HG02763 (cell line): Measurements from ENCODE around the gene PCDH10.

ENCODE experiments used
- ATAC-seq: cut with Tn5 transposase; IDR thresholded peaks from one replicate; pipeline ENCODE4 v1.9.1; 2021; ENCODE audit warnings: mild to moderate bottlenecking, moderate library complexity; ENCODE audit not compliant: unreplicated experiment

The PCDH10 gene

DNA sequence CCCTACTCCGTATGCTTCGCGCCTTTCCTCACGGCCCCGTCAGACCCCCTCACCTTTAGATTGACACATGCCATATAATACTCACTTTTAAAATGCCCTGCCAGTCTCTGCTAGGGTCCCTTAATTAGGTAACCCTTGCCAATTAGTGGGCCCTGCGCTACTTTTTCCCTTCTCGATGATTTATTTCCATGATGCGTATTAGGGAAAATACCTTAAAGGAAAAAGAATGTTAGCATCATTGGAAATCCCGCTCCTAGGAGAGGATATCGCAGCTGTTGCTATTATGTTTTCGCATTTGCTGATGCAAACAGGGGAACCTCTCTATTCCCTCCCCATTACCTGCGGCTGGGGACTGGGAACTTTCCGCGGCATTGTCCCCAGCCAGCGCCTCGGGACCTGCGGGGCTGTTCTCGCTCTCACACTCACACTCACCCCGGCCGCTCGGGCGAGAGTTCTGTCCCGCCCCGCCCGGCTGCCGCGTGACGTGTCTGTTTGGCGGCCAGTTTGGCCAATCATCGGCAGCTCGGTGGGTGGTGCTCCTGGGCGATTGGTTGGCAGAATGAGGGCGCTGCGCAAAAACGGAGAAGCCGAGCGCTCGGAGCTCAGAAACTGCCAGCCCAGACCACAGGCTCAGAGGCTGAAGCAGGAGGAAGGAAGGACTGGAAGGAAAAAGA lies at the start of gene PCDH10:
Gene PCDH10 (plus strand): TSS at position 605 of the 674 bp plus-strand sequence. CDS start 847 bp downstream, outside the sequence.
- ATAC-seq, result peak; percentile 74

DNA sequence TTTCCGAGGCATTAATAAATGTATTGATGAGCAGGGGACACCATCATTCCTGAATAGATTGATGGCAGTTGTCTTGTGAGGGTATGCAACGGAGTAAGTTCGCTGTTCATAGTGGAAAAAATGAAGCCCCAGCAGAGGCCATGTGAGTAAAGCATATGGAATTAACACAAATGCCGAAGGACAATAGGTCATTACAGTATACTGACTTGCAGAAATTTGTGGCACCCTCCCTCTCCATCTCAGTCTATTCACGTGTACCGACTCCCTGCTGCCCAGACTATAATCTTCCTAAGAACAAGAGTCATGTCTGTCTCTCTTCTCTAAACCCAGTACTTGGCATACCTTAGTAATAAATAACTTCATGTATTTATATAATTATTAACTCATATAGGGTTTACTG lies 47.1 kb upstream of the PCDH10 start:
- ATAC-seq, result no peak

GRCh38 chr4:133102612-133103409 lies 46.3 kb upstream of the PCDH10 start:
- no peak for ATAC-seq

- no peak for ATAC-seq
Measured at GRCh38 chr4:133112641-133113040, 36.5 kb upstream of the PCDH10 start.

DNA sequence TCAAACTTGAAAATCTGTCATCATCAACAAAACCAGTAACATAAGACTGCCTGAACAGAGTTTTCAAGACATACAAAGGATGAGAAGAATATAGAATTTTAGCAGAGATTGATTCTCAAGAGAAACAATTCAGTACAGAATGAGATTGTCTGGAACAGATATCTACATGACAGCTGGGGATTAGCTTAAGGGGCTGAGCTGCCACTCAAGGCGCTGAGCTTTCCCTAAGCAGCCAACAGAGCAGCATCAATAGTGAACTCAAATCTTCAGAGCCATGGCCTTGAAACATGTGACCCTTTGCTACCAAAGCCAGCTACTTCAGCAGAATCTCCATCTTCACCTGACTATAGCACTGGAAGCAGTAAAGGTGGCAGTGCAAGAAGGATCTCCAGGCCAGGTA lies 24.3 kb upstream of the PCDH10 start:
- no peak for ATAC-seq

- no peak for ATAC-seq
Measured at GRCh38 chr4:133127500-133127899, 21.6 kb upstream of the PCDH10 start.

DNA sequence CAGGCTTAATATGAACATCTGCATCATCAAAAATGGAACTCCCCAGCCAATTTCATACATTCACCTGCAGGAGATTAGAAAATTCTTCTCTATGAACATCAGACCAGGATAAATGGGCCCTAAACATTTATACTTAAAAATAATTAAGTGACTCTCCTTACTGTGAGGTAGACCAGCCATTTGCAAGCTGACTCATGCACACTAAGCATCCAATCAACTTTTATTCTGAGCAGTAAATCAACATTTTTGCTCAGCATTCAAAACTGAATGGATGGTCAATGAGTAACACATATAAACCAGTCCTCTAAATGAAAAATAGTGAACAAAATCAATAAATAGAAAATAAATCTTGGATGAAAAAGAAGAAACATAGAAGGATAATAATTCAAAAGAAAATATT lies 19.9 kb upstream of the PCDH10 start:
- no peak for ATAC-seq

DNA sequence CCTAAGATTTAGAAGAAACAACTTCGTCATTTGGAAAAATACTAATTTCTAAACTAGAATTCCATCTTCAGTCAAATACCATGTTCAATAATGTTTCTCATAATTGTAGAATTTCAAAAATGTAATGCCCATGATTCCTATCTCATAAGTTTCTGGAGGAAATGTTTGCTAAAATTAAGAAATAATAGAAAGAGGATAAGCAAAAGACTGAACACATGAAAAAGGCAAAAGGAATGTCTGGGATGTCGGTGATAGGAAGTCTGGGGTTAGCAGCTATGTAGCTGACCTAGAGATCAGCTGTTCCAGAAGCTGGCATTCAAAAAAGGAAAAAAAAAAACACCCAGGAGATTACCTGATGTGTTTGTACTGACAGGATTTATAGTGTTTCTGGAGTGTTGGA lies 18.9 kb upstream of the PCDH10 start:
- ATAC-seq, result no peak

DNA sequence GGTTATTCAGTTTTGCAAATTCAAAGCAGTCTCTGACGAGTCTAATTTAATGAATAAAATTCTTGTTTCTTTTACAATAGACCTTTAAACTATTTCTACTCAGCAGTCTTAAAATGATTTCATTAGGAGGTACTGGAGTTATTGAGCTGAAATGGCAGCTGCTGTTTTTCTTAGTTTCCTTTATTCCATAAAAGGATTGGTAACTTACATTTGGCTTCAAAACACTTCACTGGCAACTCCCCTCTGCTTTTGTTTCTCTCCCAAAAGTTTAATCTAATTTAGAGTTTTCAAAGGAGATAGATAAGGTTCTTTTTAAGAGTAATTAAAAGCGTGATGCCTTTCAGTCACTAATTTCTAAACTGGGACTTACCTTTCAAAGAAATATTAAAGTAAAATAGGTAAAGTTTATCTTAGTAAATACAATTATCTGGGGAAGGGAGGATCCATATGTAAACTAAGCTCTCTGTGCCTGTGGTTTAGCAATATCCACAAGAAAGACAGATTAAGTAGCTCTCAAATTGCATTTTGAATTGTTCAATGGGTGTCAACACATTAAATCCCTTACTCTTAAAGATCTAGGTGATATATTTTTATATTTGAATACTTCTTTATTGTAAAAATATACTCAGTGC lies 17.1 kb upstream of the PCDH10 start:
- ATAC-seq, result no peak

DNA sequence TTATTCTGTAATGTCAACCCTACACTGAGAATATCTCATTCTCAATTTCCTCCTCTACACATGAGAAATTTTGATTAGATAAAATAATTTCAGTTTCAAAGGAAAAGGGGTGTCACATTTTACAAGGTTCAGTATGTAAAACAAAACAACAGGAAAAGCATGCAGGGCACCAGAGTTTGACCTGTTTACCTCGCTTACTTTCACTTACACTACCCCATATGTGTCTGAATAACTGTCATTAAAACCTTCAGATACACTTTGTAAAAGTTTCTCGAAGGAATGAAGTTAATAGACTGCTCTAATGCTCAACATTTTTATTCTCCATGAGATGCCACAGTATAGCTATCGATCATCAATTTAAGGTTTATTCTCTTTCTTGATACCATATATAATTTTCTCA lies 12.3 kb upstream of the PCDH10 start:
- ATAC-seq, result no peak

GRCh38 chr4:133137571-133137970 lies 11.5 kb upstream of the PCDH10 start:
- ATAC-seq, result no peak

GRCh38 chr4:133143775-133144430 lies 5.2 kb upstream of the PCDH10 start:
- no peak for ATAC-seq

DNA sequence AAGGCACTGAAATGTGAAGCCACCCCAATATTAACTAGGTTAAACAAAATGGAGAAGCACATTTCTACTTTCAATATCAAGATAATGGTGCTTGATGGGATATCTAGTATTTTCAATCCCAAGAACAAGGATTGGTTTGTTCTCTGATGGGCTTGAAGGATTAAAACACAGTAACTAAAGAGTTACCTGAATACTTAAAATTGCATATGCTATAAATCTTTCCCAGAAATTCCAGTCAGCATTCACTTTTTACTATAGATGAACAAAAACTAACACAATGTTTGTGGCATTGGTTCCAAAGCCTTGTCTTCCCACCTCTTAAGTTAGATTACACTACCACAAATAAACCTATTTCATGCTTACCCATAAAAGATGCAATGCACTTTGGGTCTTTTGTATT lies 3.9 kb upstream of the PCDH10 start:
- ATAC-seq, result no peak

- no peak for ATAC-seq
Measured at GRCh38 chr4:133145758-133146573, 3.1 kb upstream of the PCDH10 start.

DNA sequence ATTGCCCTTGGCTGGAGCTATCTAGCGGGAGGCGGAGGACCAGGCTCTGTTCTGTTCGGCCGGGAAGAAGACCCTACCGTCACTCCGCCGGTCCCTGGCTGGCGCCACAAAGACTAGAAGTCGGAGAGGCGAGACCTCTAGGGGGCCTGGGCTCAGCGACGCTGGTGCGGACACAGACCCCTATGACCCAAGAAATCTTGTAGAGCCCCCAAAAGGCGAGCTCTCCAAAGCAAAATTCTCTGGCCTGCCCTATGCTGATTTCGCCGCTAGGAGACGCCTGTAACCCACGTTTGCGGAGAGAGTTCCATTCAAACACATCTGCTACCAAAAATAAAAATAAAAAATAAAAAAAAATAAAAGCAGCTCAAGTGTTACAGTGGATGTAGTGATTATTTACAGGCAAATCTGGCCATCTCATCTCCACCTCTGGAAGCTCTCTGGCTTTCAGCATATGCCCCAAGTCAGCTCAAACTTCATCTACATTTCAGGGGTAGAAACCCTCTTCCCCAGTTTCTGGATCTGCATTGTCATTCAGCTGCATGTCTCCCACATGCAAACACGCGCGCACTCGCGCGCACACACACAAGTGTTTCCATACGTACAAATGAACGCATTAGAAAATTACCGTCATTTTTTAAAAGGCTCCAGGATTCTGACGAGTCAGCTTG lies 2.4 kb upstream of the PCDH10 start:
- no peak for ATAC-seq

GRCh38 chr4:133147286-133147821 lies 1.7 kb upstream of the PCDH10 start:
- no peak for ATAC-seq

DNA sequence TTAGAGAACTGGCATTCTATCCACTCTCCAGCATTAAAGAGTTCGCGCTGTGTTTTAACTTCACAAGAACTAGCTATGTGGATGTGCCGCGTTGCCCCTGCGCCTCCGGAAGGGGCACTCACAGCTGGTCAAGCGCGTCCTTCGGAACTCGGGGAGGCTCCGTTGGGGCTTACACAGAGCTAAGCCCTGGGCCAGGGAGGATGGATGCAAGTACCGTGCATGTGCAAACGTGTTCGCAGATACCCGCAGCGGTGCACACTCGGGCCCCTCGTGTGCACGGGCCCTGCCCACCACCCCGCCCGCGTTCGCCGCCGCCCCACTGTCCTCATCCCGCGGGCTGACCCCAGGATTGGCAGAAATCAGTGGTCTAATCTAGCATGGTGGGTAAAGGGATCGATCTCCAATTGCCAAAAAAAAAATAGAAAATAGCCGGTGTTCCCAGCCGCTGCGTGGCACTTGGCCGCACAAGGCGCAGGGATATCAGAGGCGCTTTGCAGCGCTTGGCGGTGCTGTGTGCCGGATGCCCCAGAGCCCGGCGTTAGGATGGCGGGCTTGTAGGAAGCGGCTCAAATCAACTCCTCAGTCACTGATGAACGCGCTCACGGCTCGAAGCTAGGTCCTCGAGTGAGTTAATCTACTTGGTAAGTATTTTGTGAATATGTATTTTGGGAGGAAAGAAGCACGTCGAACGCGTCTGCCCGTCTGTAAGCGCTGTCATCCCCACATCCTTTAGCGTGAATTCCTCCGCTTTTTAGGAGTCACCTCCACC lies 989 bp upstream of the PCDH10 start:
- no peak for ATAC-seq

- ATAC-seq, result no peak
Measured at GRCh38 chr4:133149364-133149695, 236 bp downstream of the PCDH10 start.

DNA sequence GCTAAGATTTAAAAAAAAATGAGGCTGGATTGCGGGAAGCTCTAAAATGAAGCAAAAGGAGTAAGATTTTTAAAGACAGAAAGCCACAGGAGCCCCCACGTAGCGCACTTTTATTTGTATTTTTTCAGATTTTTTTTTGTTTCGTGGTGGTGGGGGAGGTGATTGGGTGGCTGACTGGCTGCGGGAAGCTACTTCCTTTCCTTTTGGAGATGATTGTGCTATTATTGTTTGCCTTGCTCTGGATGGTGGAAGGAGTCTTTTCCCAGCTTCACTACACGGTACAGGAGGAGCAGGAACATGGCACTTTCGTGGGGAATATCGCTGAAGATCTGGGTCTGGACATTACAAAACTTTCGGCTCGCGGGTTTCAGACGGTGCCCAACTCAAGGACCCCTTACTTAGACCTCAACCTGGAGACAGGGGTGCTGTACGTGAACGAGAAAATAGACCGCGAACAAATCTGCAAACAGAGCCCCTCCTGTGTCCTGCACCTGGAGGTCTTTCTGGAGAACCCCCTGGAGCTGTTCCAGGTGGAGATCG lies 908 bp downstream of the PCDH10 start:
- no peak for ATAC-seq
